IPS DF 6.9 (cell line): ENCODE results near the gene FNDC11.
"Not testable (repeated sequence)": the region's sequence is repeated elsewhere in the genome, so short reads cannot be mapped to it uniquely, and the experiment has no call there.

ENCODE experiments used
- DNase-seq: peaks from one replicate; pipeline ENCODE4 v3.0.0-alpha.2; 2013; ENCODE audit warnings: low read depth, low spot score
- H3K27ac ChIP-seq: one replicate; pipeline ENCODE4 v1.5.1; 2013; ENCODE audit warnings: low read length, control low read depth
- H3K27me3 ChIP-seq: 2 replicates; pipeline ENCODE4 v1.6.1; 2013; ENCODE audit warnings: mild to moderate bottlenecking, low read length; ENCODE audit not compliant: control insufficient read depth, insufficient read depth
- H3K36me3 ChIP-seq: 2 replicates; pipeline ENCODE4 v1.6.1; 2013; ENCODE audit warnings: low read length; ENCODE audit not compliant: control insufficient read depth, insufficient read depth
- H3K4me1 ChIP-seq: 2 replicates; pipeline ENCODE4 v1.6.1; 2013; ENCODE audit warnings: low read length; ENCODE audit not compliant: control insufficient read depth, insufficient read depth
- H3K4me3 ChIP-seq: 2 replicates; pipeline ENCODE4 v1.5.1; 2013; ENCODE audit warnings: mild to moderate bottlenecking, low read length
- H3K9me3 ChIP-seq: 2 replicates; pipeline ENCODE4 v1.6.1; 2013; ENCODE audit warnings: low read length, inconsistent platforms; ENCODE audit not compliant: control insufficient read depth, insufficient read depth
- WGBS: extraction: QIAGEN DNeasy Blood & Tissue Kit; methylation state at CpG from one replicate; pipeline ENCODE4 v1.1.7; 2013; ENCODE audit warnings: mixed read lengths, missing lambda C conversion rate; ENCODE audit not compliant: insufficient read length, insufficient coverage; 5-methylcytosine and 5-hydroxymethylcytosine counted together

Gene FNDC11

DNA sequence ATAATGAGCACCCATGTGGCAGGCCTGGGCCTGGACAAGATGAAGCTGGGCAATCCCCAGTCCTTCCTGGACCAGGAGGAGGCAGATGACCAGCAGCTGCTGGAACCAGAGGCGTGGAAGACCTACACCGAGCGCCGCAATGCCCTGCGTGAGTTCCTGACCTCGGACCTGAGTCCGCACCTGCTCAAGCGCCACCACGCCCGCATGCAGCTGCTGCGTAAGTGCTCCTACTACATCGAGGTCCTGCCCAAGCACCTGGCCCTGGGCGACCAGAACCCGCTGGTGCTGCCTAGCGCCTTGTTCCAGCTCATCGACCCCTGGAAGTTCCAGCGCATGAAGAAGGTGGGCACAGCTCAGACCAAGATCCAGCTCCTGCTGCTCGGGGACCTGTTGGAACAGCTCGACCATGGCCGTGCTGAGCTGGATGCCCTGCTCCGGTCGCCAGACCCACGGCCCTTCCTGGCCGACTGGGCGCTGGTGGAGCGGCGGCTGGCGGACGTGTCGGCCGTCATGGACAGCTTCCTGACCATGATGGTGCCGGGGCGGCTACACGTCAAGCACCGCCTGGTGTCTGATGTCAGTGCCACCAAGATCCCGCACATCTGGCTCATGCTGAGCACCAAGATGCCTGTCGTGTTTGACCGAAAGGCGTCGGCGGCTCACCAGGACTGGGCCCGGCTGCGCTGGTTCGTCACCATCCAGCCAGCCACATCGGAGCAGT lies 1.9 kb downstream of the FNDC11 start:
- no peak overlapping the region for H3K4me3 ChIP-seq
- WGBS, result no CpG with 5 or more reads among the region's 45 CpGs
- H3K4me1 ChIP-seq, result peaks cover 9% of the 10 kb centered on the region
- H3K27me3 ChIP-seq, result no peaks in the 10 kb centered on the region
- H3K36me3 ChIP-seq, result peaks cover 3% of the 10 kb centered on the region; the same call in 1 of the 2 replicates
- DNase-seq, result no peak
- H3K27ac ChIP-seq, result no peak overlapping the region
- no peaks in the 10 kb centered on the region for H3K9me3 ChIP-seq

DNA sequence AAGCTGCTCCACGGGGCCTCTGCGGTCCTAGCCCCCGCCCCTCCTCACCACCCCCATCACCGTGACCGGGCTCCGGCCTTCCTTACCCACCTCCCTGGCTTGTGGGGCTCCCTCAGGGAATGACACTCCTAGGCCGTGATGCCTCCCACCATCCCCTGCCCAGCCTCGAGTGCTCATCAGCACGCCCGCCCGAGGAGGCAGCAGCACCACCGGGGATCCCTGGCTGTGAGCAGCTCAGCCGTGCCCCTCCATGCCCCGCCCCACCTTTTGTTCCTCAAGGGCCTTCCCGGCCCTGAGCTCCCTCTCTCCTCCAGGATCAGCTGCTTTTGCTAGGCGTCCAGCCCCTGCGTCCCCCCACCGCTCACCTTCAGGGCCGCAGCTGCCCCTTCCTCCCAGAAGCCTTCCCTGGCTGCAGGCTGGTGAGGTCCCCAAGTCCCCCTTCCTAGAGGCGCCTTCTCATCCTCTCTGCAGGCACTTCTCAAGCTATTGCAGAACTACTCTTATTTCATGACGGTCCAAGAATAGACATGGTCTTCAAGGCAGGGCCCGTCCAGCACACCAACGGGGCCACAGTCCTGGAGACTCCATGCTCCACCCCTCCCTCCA lies 3.0 kb downstream of the FNDC11 start:
- Histone ChIP-seq H3K4me1 (peaks cover 8% of the 10 kb centered on the region), H3K4me3 (no peak overlapping the region), H3K9me3 (no peaks in the 10 kb centered on the region), H3K36me3 (peaks cover 3% of the 10 kb centered on the region; the same call in 1 of the 2 replicates), H3K27ac (no peak overlapping the region), H3K27me3 (no peaks in the 10 kb centered on the region)
- WGBS, result no CpG with 5 or more reads among the region's 23 CpGs
- no peak for DNase-seq

DNA sequence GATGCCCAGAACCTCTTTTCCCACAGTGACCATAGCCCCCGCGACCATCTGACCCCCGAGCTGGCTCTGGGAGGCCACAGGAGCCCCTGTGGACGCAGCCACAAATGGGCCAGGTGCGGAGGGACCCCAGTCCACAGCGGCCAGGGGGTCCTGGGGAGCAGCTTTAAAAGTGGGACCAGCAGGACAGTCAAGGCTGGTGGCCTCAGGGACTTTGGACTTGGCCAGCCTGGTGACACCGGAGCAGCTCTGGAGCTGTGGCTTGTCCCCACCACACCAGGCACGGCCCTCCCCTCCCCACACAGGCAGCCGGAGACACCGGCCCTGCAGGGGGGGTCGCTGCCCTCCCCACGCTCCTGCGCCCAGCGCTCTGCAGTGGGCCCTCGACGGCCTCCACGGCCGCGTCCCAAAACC lies 3.5 kb downstream of the FNDC11 start:
- no CpG with 5 or more reads among the region's 19 CpGs for WGBS
- no peaks in the 10 kb centered on the region for H3K9me3 ChIP-seq
- no peak for DNase-seq
- H3K27me3 ChIP-seq, result no peaks in the 10 kb centered on the region
- H3K4me1 ChIP-seq, result peaks cover 7% of the 10 kb centered on the region
- no peak overlapping the region for H3K4me3 ChIP-seq
- no peak overlapping the region for H3K27ac ChIP-seq
- H3K36me3 ChIP-seq, result peaks cover 4% of the 10 kb centered on the region; the same call in 1 of the 2 replicates

DNA sequence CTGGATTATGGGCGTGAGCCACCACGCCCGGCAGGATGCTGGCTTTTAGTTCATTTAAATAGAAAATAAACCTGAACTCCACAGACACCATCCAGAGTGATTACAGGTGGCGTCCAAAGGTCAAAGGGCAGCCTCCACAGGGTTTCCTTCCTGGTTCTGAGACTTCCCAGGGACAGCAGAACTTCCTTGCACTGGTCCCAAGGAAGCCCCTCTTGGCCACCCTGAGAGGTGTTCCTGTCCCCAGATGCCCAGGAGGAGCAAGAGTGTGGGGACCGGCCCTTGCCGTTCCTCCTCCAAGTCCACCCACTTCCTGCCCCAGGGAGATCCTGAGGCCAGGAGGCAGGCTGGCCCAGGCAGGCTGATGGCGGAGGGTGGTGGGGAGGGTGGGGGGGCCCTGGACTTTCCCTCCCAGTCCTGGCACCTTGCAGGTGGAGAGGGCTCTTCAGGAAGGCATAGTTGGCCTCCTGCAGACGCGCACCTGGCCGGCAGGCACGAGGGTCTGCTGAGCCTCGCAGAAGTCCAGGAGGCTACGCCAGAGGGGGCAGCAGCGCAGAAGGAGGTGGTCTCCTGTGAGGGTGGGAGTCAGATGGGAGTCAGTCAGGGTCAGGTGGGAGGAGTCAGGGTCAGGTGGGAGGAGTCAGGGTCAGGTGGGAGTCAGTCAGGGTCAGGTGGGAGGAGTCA lies 5.0 kb downstream of the FNDC11 start:
- Histone ChIP-seq H3K4me3 (no peak overlapping the region), H3K27ac (no peak overlapping the region), H3K36me3 (peaks cover 7% of the 10 kb centered on the region; the same call in 1 of the 2 replicates), H3K4me1 (peaks cover 4% of the 10 kb centered on the region; the same call in 1 of the 2 replicates), H3K27me3 (no peaks in the 10 kb centered on the region), H3K9me3 (no peaks in the 10 kb centered on the region)
- no peak for DNase-seq
- no CpG with 5 or more reads among the region's 14 CpGs for WGBS

DNA sequence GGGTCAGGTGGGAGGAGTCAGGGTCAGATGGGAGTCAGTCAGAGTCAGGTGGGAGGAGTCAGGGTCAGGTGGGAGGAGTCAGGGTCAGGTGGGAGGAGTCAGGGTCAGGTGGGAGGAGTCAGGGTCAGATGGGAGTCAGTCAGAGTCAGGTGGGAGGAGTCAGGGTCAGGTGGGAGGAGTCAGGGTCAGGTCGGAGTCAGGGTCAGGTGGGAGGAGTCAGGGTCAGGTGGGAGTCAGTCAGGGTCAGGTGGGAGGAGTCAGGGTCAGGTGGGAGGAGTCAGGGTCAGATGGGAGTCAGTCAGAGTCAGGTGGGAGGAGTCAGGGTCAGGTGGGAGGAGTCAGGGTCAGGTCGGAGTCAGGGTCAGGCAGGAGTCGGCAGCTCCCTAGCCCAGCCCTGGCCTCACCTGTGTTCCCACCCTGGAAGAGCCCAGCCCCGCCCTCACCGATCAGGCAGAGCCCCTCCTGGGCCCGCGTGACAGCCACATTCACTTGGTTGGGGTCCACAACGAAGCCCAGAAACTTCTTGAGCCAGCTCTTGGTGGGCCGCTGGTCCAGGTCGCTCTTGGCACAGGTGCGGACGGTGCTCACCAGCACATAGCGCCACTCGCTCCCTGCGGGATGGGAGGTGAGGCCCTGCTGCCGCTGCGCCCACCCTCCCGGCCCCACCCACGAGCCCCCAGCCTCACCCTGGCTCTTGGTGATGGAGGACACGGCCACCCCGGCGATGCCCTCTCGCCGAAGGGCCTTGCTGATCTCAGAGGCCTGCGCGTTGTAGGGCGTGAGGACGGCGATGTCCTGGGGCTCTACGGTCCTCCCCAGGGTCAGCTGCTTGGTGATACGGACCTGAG lies 5.8 kb downstream of the FNDC11 start:
- H3K4me1 ChIP-seq, result not testable (repeated sequence)

DNA sequence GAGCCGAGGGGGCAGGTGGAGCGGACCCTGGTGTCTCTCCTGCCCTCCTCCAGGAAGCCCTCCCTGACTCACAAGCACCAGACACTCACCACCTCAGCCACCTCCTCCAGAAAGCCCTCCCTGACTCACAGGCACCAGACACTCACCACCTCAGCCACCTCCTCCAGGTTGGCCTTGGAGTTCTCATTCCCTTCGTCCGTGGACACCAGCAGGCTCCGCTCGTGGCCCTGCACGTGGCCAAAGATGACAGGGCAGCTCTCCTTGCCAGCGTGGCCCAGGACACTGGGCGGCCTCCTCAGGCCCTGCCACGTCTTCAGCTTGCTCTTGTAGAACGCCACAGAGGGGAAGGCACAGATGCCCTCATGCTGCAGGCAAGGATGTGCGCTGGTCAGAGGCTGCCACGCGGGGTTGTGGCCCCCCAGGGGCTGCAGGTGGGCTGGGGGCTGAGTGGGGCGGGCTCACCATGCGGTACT lies 6.4 kb downstream of the FNDC11 start:
- no peak for DNase-seq
- Histone ChIP-seq H3K4me1 (no peaks in the 10 kb centered on the region), H3K36me3 (peaks cover 9% of the 10 kb centered on the region; the same call in 1 of the 2 replicates), H3K27me3 (no peaks in the 10 kb centered on the region), H3K9me3 (no peaks in the 10 kb centered on the region), H3K27ac (no peak overlapping the region), H3K4me3 (no peak overlapping the region)
- WGBS, result no CpG with 5 or more reads among the region's 16 CpGs

More for the DNA sequence above, 5.8 kb downstream of the FNDC11 start:
- H3K9me3 ChIP-seq, H3K27me3 ChIP-seq, H3K27ac ChIP-seq, H3K4me3 ChIP-seq, DNase-seq, H3K36me3 ChIP-seq: not testable (repeated sequence)
- no CpG with 5 or more reads among the region's 31 CpGs for WGBS

DNA sequence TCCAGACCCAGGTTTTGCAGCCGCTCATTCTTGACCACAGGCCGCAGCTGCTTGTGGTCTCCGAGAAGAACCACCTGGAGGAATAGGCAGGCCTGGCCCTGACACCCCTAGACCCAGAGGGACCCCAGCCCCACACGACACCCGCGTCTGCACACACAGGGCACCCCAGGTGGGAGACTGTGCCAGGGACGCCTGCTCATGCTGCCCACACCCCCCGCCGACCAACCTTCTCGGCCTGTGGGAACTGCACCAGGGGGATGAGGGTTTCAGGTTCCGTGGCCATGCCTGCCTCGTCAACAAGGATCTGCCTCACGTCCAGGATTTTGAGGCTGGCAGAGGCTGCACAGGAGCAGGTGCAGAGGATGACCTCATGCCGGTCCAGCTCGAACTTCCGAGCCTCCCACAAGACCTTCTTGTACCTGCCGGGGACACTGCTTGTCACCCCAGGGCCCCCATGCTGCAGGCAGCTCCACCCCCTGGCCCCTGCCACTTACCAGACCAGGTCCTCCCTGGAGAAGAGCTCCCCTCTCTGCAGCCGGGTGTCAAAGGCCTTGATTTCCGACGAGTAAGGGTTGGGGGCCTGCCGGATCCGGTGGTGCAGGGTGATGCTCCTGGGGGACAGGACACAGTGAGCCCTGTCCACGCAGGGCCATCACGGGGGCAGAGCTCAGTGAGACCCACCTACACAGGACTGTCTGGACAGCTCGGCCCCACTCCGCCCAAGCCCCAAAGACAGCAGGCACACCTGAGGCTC lies 7.1 kb downstream of the FNDC11 start:
- no peaks in the 10 kb centered on the region for H3K27me3 ChIP-seq
- H3K36me3 ChIP-seq, result peaks cover 12% of the 10 kb centered on the region; the same call in 1 of the 2 replicates
- no CpG with 5 or more reads among the region's 26 CpGs for WGBS
- no peak for DNase-seq
- H3K27ac ChIP-seq, result no peak overlapping the region
- H3K4me1 ChIP-seq, result no peaks in the 10 kb centered on the region
- no peaks in the 10 kb centered on the region for H3K9me3 ChIP-seq
- H3K4me3 ChIP-seq, result no peak overlapping the region

DNA sequence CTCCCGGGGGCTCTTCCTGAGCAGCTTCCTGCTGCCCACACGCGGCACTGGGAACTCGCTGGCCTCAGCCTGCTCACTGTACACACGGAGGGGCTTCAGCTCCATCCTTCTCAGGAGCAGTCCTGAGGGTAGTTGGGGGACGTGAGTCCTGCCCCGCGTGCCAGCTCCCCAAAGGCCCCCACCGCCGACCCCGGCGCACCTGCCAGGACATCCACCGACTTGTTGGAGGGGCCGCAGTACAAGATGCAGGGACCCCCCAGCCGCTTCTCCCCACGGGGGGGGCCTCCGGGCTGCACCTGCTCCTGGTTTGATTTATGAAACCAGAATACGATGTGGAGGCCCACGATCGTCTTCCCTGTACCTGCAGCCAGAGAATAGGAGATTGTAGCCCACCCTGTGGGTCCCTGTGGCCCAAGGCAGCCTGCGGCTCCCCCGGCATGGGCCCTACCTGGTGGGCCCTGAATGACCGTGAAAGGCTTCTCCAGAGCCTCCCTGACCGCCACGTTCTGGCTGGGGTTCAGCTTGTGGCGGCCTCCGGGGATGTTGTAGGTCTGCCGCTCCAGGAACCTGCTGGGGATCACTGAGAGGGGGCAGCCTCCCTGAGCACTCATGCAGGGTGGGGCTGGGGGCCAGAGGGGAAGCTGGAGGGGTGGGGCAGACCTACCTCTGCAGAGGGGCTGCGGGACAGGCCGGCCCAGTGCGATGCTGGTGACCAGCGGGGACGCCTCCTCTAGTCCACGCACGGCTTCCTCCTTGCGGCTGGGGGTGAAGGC lies 7.9 kb downstream of the FNDC11 start:
- H3K27me3 ChIP-seq, result no peaks in the 10 kb centered on the region
- H3K4me3 ChIP-seq, result no peak overlapping the region
- WGBS, result no CpG with 5 or more reads among the region's 36 CpGs
- no peaks in the 10 kb centered on the region for H3K9me3 ChIP-seq
- H3K27ac ChIP-seq, result no peak overlapping the region
- H3K36me3 ChIP-seq, result peaks cover 14% of the 10 kb centered on the region; the same call in 1 of the 2 replicates
- no peaks in the 10 kb centered on the region for H3K4me1 ChIP-seq
- DNase-seq, result no peak
